CD4-positive, CD25-positive, alpha-beta regulatory T cell (primary cell): ENCODE measurements around the gene B4GALNT4. TPM values are rescaled to one million over a fixed set of nuclear protein-coding genes. Genes with fewer than 3 reads are reported as not detected.
"Not testable (repeated sequence)": the region's sequence is repeated elsewhere in the genome, so short reads cannot be mapped to it uniquely, and the experiment has no call there.

Experiments used
- ATAC-seq, 2 donors: fragments of 150-1000 bp; cut with Tn5 transposase; one replicate each; pipeline ENCODE4 v1.10.0; 2021; ENCODE audit warnings: low read depth in 2 of 2, moderate number of reproducible peaks in 2 of 2, moderate library complexity in 1 of 2
- DNase-seq, 3 donors: peaks; one replicate each; pipeline versions ENCODE4 v3.0.0 to v3.0.0-alpha.2; 2012 to 2022; ENCODE audit warnings: mixed read lengths in 1 of 3
- H3K27ac ChIP-seq: one replicate; pipeline ENCODE4 v1.7.0; 2013; ENCODE audit warnings: mild to moderate bottlenecking, low read length; ENCODE audit not compliant: insufficient read depth, poor library complexity, severe bottlenecking
- H3K27me3 ChIP-seq: one replicate; pipeline ENCODE4 v1.7.0; 2013; ENCODE audit warnings: low read length; ENCODE audit not compliant: control insufficient read depth, insufficient read depth
- H3K36me3 ChIP-seq: one replicate; pipeline ENCODE4 v1.7.0; 2013; ENCODE audit warnings: mild to moderate bottlenecking, low read length, moderate library complexity; ENCODE audit not compliant: control insufficient read depth, insufficient read depth
- H3K4me1 ChIP-seq: 2 replicates; pipeline ENCODE4 v1.7.0; 2013; ENCODE audit warnings: mild to moderate bottlenecking, low read length; ENCODE audit not compliant: insufficient read depth, control insufficient read depth, poor library complexity, severe bottlenecking
- H3K4me3 ChIP-seq: one replicate; pipeline ENCODE4 v1.7.0; 2013; ENCODE audit warnings: low read depth, mild to moderate bottlenecking, low read length, moderate library complexity
- H3K9me3 ChIP-seq, 2 experiments: 1 replicate in 1 of 2; 2 replicates in 1 of 2; pipeline ENCODE4 v1.7.0; 2013; ENCODE audit warnings: low read length in 2 of 2, mild to moderate bottlenecking in 1 of 2, moderate library complexity in 1 of 2; ENCODE audit not compliant: control insufficient read depth in 2 of 2
- H3K27ac Mint-ChIP-seq, 3 donors: one replicate each; pipeline ENCODE4 v1.8.0; 2020 to 2022; ENCODE audit warnings: mild to moderate bottlenecking in 3 of 3, mixed read lengths in 3 of 3, moderate library complexity in 2 of 3
- H3K27me3 Mint-ChIP-seq: one replicate; pipeline ENCODE4 v1.8.0; 2022; ENCODE audit warnings: mild to moderate bottlenecking, mixed read lengths
- H3K36me3 Mint-ChIP-seq: one replicate; pipeline ENCODE4 v1.8.0; 2020; ENCODE audit warnings: mixed read lengths
- H3K4me1 Mint-ChIP-seq, 4 donors: one replicate each; pipeline ENCODE4 v1.8.0; 2020 to 2022; ENCODE audit warnings: mixed read lengths in 4 of 4, mild to moderate bottlenecking in 1 of 4
- H3K4me3 Mint-ChIP-seq, 4 donors: one replicate each; pipeline ENCODE4 v1.8.0; 2020 to 2022; ENCODE audit warnings: mild to moderate bottlenecking in 4 of 4, mixed read lengths in 4 of 4, moderate library complexity in 3 of 4
- H3K9me3 Mint-ChIP-seq, 7 donors: one replicate each; pipeline ENCODE4 v1.8.0; 2020 to 2022; ENCODE audit warnings: mixed read lengths in 7 of 7, mild to moderate bottlenecking in 3 of 7, moderate library complexity in 2 of 7
- polyA plus RNA-seq, 4 donors: library from polyadenylated mRNA; unstranded; fragments of 300-500 nt; fragmentation: Illumina TruSeq; gene quantifications; one replicate each; pipeline ENCODE4 v1.2.3, GENCODE V29; 2021
- total RNA-seq: library from RNA; stranded (reverse); gene quantifications from one replicate; pipeline ENCODE4 v1.2.3, GENCODE V29; 2022

Gene B4GALNT4
- total and polyA plus RNA-seq, 5 donors from 2014 or later: 0.99 TPM; not detected in 4

GRCh38 chr11:395866-396265 lies 26.6 kb downstream of the B4GALNT4 start:
- no peaks in the 10 kb centered on the region for H3K27me3 ChIP-seq
- Mint-ChIP-seq H3K27ac (no peak overlapping the region), H3K4me1 (peaks cover 0 to 4% (median 0%) of the 10 kb centered on the region in 4 donors), H3K4me3 (peak overlapping the region in 2 of 4 donors; percentile 44 to 67), H3K9me3 (no peaks in the 10 kb centered on the region), H3K36me3 (no peaks in the 10 kb centered on the region), H3K27me3 (no peaks in the 10 kb centered on the region)
- H3K36me3 ChIP-seq: no peaks in the 10 kb centered on the region
- ATAC-seq (no peak), DNase-seq (no peak)
- H3K27ac ChIP-seq: no peak overlapping the region
- H3K4me1 ChIP-seq: peaks cover 14% of the 10 kb centered on the region
- no peak overlapping the region for H3K4me3 ChIP-seq
- H3K9me3 ChIP-seq: no peaks in the 10 kb centered on the region

GRCh38 chr11:396511-396947 lies 27.2 kb downstream of the B4GALNT4 start:
- ATAC-seq (peak in 1 of 2 donors; percentile 57), DNase-seq (peak in 1 of 3 donors; percentile 29)
- Mint-ChIP-seq H3K36me3 (no peaks in the 10 kb centered on the region), H3K27me3 (no peaks in the 10 kb centered on the region), H3K4me1 (peaks cover 0 to 4% (median 0%) of the 10 kb centered on the region in 4 donors), H3K4me3 (peak overlapping the region in 1 of 4 donors; percentile 67), H3K27ac (no peak overlapping the region), H3K9me3 (no peaks in the 10 kb centered on the region)
- no peaks in the 10 kb centered on the region for H3K9me3 ChIP-seq
- no peak overlapping the region for H3K4me3 ChIP-seq
- peaks cover 14% of the 10 kb centered on the region for H3K4me1 ChIP-seq
- H3K36me3 ChIP-seq: no peaks in the 10 kb centered on the region
- H3K27ac ChIP-seq: no peak overlapping the region
- no peaks in the 10 kb centered on the region for H3K27me3 ChIP-seq

- Histone ChIP-seq H3K4me3 (no peak overlapping the region), H3K4me1 (peaks cover 14% of the 10 kb centered on the region), H3K27ac (no peak overlapping the region), H3K27me3 (no peaks in the 10 kb centered on the region), H3K36me3 (no peaks in the 10 kb centered on the region), H3K9me3 (no peaks in the 10 kb centered on the region)
- H3K4me3 Mint-ChIP-seq: peak overlapping the region in 1 of 4 donors; percentile 59
- no peaks in the 10 kb centered on the region for H3K9me3 Mint-ChIP-seq
- H3K27ac Mint-ChIP-seq: no peak overlapping the region
- H3K4me1 Mint-ChIP-seq: peaks cover 0 to 4% (median 0%) of the 10 kb centered on the region in 4 donors
- DNase-seq: peak; percentile 32 to 61 (median 49)
- H3K36me3 Mint-ChIP-seq: no peaks in the 10 kb centered on the region
- no peaks in the 10 kb centered on the region for H3K27me3 Mint-ChIP-seq
- peak; percentile 43 to 73 for ATAC-seq
Observed at GRCh38 chr11:396948-397548, 27.7 kb downstream of the B4GALNT4 start.

GRCh38 chr11:398826-399225 lies 29.5 kb downstream of the B4GALNT4 start:
- H3K4me1 Mint-ChIP-seq: peaks cover 0 to 4% (median 0%) of the 10 kb centered on the region in 4 donors
- no peak for DNase-seq

GRCh38 chr11:399731-400211 lies 30.5 kb downstream of the B4GALNT4 start:
- Mint-ChIP-seq H3K4me1 (peaks cover 0 to 4% (median 0%) of the 10 kb centered on the region in 4 donors), H3K27ac (no peak overlapping the region), H3K9me3 (no peaks in the 10 kb centered on the region), H3K36me3 (no peaks in the 10 kb centered on the region), H3K4me3 (no peak overlapping the region), H3K27me3 (no peaks in the 10 kb centered on the region)
- ATAC-seq (no peak), DNase-seq (no peak)
- no peaks in the 10 kb centered on the region for H3K36me3 ChIP-seq
- H3K4me3 ChIP-seq: no peak overlapping the region
- no peak overlapping the region for H3K27ac ChIP-seq
- H3K9me3 ChIP-seq: no peaks in the 10 kb centered on the region
- H3K4me1 ChIP-seq: peaks cover 14% of the 10 kb centered on the region
- H3K27me3 ChIP-seq: no peaks in the 10 kb centered on the region

More at GRCh38 chr11:398826-399225, 29.5 kb downstream of the B4GALNT4 start:
- peaks cover 14% of the 10 kb centered on the region for H3K4me1 ChIP-seq
- ATAC-seq: no peak
- H3K27me3 ChIP-seq: no peaks in the 10 kb centered on the region
- H3K27ac ChIP-seq: no peak overlapping the region
- H3K27me3 Mint-ChIP-seq: no peaks in the 10 kb centered on the region
- no peak overlapping the region for H3K4me3 ChIP-seq
- peak overlapping the region in 1 of 3 donors; percentile 59 for H3K27ac Mint-ChIP-seq
- no peaks in the 10 kb centered on the region for H3K36me3 Mint-ChIP-seq
- no peaks in the 10 kb centered on the region for H3K9me3 Mint-ChIP-seq
- no peak overlapping the region for H3K4me3 Mint-ChIP-seq
- H3K9me3 ChIP-seq: no peaks in the 10 kb centered on the region
- H3K36me3 ChIP-seq: no peaks in the 10 kb centered on the region

GRCh38 chr11:400241-400689 lies 31.0 kb downstream of the B4GALNT4 start:
- Histone ChIP-seq H3K4me3 (no peak overlapping the region), H3K27ac (no peak overlapping the region), H3K27me3 (no peaks in the 10 kb centered on the region), H3K9me3 (no peaks in the 10 kb centered on the region), H3K36me3 (no peaks in the 10 kb centered on the region), H3K4me1 (peaks cover 14% of the 10 kb centered on the region)
- Mint-ChIP-seq H3K36me3 (no peaks in the 10 kb centered on the region), H3K4me1 (peaks cover 0 to 6% (median 0%) of the 10 kb centered on the region in 4 donors), H3K27ac (no peak overlapping the region), H3K27me3 (no peaks in the 10 kb centered on the region), H3K4me3 (no peak overlapping the region), H3K9me3 (no peaks in the 10 kb centered on the region)
- ATAC-seq (no peak), DNase-seq (no peak)

GRCh38 chr11:401196-401595 lies 31.9 kb downstream of the B4GALNT4 start:
- H3K27ac Mint-ChIP-seq, H3K4me3 ChIP-seq, ATAC-seq, H3K4me1 Mint-ChIP-seq, H3K27me3 Mint-ChIP-seq, H3K4me3 Mint-ChIP-seq, DNase-seq, H3K36me3 ChIP-seq, H3K36me3 Mint-ChIP-seq, H3K9me3 Mint-ChIP-seq, H3K27me3 ChIP-seq, H3K9me3 ChIP-seq, H3K27ac ChIP-seq: not testable (repeated sequence)
- H3K4me1 ChIP-seq: peaks cover 21% of the 10 kb centered on the region
